Stimulated activated CD4-positive, alpha-beta T cell treated with anti-CD3 and anti-CD28 coated beads, Interleukin-15, amount 100 ng/mL, for 48 hours (primary cell): Measurements from ENCODE around the gene SLC35F6.
"Not testable (repeated sequence)": the region's sequence is repeated elsewhere in the genome, so short reads cannot be mapped to it uniquely, and the experiment has no call there.

Source experiments
- DNase-seq, 2 donors: peaks; one replicate each; pipeline ENCODE4 v3.0.0-alpha.2; 2020; ENCODE audit warnings: low read depth in 2 of 2

Gene SLC35F6

DNA sequence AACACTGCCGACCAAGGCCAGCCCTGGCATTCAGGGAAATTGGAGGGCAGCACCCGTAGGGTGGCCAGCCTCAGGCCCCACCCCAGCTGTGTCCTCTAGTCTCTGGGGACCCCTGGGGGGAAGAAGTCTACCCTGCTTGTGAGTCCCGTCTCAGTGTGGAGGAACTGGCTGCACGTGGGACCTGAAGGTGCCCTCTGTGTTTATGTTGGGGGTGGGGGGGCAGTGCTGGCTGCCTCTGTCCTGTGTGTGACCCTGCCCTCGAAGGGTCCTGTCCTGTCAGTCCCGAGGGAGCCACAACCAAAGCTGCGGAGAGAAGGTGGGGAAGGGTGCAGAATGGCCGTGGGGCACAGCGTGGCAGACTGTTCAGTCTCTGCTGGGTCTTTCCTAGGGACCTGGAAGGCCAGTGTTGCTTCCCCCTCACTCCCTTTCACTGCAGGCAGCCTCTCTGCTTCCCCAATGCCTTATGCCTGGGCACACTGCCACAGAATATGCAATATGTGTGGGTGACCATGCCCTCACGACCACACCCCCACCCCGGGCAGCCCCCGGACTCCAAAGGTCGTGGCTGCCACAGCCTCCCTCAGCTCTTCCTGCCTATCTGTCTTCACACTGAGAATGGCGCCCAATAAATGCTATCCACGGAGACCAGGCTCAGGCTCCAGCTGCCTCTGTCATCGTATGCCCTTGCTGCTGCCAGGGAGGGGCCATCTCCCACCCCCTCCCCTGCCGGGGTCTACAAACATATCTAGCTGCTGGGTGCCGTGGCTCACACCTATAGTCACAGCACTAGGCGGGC is 33.3 kb upstream of the SLC35F6 start:
- DNase-seq = no peak

DNA sequence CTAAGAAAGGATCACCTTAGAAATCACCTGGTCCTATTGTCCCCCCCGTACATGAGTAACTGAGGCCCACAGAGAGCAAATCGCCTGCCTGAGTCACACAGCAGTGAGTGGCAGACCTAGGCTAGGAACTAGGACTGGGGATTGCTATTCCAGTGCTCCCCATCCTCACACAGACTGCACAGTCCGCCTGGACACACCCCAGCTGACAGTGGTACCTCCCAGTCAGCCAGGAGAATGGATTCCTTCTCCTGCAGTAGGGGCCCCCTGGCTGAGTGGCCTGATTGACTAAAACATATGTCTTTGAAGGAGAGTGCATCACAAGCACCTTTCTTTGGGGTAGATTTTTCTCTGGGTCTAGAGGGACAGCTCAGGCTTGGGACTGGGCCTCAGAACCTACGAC is 32.4 kb upstream of the SLC35F6 start:
- no peak for DNase-seq

DNA sequence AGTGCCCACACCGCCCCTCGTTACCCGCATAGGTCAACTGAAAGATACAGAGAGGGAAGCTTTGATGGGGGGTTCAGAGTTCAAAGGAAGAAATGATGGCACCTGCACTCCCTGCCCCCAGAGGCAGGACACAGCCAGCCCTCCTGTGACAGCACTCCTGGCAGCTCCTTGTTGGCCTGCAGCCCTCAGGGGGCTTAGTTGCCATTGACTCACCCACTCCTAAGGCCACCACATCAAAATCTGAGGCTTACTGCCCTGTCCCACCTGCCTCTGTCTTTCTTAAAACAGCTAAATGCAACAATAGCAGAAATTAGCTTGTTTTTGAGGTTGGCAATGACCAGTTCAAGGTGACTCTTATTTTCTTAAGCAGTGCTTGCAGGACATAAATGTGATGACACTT is 31.6 kb upstream of the SLC35F6 start:
- no peak for DNase-seq

DNA sequence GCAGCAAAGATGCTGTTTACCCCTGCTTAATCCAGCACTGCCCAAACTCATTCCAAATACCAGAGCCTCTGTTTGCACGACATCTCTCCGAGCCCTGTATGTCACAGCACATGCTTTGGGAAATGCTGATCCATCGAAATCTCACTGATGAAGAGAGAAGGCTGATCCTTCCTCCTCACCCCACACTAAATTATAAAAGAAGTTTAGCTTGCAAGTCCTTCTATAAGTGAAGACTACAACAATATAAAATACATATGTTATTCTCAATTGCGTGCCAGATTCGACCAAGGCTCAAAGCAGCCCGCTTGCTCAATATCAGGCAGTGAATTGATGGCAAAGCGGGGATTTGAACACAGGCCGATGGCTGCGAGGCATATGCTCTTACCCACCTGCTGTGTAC is 30.7 kb upstream of the SLC35F6 start:
- DNase-seq = no peak

DNA sequence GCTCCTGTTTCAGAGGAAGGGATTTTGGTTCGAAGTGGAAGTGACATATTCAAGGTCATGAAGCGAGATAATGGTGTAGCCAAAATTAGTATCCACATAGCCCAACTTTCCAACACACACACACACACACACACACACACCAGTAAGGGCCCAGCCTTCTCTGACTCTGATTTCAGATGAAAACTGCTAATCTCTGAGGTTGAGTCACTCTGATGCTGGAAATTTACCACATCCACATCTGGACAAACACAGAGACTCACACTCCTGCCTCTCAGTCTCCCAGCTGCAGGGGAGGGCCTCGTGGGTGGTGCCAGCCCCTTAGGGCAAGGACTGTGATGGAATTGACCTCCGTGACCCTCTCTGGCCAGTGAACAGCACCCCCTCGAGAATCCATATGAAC is 29.0 kb upstream of the SLC35F6 start:
- no peak for DNase-seq

DNA sequence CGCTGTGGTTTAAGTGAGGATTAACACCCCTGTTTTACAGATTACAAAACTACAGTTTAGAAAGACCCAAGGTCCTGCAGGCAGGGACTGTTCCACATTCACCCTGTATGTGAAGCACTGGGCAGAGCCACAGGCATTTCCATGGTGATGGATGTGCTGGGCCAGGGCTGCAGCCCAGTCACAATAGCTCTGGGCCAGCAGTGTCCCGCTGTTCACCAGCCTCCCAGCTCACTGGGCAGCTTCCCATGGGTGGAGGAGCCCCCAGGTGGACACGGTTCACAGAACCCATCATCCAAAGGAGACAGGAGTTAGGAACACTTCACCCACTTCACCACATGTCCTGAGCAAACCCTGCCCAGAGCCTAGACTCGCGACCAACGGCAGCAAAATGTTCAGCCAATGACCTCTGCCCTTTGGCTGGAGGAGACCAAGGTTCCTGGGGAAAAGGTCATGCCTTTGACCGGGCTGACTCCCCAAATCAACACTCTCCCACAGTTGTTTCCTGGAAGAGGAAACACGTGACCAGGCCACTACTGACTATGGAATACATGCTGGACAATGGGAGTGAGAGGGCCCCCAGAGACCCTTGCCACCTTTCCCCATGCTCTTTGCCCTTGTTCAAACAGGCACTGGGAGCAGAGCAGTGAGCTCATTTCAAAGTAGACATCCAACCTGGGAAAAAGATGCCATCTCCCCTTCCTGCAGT is 28.0 kb upstream of the SLC35F6 start:
- DNase-seq = no peak

DNA sequence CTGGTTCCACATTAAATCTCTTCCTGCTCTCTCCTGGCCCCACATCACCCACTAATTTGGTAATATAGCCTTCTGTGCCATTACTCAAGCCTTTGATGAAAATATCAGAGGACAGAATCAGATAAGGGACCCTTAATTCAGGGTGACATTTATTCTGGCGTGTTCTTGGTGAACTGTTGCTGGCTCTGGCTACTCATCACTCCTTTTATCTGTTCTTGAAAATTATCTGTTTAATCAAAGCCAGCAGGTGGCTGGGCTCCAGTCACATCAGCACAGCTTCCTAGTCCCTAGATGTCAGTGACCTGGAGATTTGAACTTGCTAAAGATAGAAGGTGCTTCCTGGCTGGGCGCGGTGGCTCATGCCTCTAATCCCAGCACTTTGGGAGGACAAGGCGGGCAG is 26.9 kb upstream of the SLC35F6 start:
- DNase-seq = no peak

DNA sequence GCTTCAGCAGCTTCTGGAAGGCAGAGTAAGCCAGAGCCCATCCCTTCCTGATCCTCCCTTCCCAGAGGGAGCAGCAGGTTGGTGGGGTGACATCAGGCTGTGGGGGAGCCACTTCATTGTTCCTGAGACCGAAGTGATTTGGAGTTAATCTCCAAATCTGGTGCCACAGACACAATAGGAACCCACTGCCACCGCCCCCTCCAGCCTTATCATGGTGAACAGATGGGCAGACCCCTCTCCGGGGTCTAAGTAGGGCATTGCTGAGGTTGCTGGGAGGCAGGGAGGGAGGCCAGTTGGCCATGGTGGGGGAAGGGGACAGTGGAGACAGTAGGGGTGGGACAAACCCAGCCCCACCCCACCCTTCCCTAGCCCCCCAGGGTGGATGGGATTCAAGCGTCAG is 25.6 kb upstream of the SLC35F6 start:
- no peak for DNase-seq

DNA sequence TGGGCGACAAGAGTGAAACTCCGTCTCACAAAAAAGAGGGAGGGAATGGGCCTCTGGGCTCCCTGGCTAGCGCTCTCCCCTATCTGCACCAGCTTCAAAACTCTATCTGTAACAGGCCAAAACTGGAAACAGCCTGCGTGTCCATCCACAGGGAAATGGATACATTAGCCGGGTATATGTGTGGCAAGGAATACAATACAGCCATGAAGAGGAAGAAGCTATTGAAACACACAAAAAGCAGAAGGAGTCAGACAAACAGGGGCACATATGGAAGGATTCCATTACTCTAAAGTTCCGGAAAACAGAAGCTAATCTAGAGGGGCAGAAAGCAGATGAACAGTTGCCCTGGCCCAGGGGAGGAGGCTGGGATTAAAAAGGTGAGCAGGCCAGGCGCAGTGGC is 24.6 kb upstream of the SLC35F6 start:
- DNase-seq = no peak

DNA sequence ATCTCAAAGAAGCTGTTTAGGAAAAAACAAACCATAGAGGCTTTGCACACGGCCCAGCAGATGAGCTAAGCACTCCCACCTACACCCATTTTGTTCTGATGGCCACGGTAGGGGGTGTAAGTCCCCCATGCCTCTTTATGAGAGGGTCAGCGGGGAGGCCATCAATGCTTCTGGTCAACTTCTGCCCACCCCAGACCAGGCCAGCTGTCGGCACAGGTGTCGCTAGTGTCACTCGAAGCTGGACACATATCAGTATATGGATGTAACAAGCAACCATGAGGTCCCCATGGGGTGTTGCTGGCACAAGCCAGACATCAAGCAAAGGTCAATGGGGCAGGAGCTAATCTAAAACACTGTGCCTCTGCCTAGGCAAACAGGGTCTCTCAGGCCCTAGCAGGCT is 23.7 kb upstream of the SLC35F6 start:
- no peak for DNase-seq

DNA sequence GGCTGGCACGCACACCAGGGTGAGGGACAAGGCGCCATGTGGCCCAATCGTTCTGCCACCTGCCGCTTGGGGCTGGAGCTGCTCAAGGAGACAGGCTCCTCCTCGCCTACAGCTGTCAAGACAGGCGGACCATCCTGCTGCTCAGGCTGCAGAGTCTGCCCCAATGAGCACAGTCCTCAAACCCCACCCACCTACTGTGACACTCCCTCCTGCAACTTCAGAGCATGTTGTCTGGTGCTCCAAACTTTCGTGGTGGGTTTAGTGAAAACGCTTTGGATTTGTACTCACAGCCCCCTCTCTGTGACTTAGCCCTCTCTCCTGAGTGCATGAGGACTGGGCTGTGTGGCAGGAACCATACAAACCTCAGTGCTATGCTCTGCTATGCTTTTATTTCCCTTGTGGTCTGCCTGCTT is 23.2 kb upstream of the SLC35F6 start:
- DNase-seq = no peak

DNA sequence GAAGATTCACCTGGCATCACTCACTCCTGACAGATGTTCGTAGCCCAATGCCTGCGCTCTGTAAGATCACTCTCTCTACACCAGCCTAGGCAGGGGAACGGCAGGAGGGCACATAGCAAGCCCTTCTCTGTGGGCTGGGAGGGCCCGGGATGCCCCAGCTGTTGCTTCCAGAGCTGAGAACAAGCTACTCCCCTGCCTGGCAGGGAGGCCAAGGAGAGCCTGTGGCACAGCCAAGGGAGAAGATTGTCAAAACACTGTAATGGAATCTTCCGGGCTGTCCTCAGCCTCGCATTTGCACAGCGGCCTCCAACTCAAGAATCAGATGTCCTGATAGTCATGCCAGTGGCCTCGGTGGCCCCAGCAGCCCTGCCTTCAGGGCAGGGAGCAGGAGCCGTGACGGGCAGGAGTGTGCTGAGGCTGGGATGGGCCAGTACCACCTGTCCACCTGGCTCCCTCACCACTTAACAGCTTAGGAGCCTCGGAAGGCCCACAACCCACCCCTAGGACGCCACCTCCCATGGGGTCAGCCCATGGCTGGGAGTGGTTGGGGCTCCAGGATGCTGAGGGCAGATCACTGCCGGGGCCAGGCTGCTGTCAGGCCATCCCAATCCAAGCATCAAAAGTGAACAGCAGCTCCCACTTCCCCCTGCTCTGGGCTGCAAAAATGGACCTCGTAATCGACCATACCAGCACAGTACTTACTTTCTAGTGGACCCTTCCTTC is 21.9 kb upstream of the SLC35F6 start:
- DNase-seq = no peak

DNA sequence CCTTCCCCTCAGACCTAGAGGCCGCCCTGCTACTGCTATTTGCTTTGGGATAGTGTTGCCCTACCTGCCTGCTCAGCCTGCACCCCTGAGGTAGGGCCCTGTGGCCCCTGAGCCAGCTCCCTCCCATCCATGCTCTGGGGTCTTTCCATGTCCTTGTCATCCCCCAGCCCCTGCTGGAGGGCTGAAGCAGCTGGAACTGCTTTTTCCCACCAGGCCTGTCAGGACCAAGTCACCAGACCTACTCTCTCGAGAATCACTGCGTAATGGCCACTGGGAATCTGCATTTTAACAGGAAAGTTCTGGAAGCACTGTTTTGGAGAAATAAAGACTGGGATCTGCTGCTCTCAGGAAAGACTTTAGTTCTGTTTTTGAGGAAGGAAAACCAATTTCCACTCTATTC is 20.2 kb upstream of the SLC35F6 start:
- no peak for DNase-seq

DNA sequence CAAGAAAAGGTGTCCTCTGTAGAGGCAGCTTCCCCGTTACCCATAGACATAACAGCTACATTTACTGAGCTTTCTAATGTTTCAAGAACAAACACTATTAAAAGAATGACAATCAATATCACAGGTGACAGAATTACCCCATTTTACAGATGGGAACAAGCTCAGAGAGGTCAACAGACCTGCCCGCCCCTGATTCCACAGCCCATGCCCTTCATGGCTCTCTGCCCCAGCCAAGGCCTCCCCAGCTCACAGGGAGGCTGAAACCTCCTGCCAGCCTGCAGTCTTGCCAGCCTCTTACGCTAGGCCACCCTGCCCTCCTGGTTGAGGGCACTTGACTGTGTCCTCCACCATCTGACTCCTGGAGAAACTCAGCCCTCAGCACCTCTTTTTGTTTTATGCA is 19.1 kb upstream of the SLC35F6 start:
- no peak for DNase-seq

DNA sequence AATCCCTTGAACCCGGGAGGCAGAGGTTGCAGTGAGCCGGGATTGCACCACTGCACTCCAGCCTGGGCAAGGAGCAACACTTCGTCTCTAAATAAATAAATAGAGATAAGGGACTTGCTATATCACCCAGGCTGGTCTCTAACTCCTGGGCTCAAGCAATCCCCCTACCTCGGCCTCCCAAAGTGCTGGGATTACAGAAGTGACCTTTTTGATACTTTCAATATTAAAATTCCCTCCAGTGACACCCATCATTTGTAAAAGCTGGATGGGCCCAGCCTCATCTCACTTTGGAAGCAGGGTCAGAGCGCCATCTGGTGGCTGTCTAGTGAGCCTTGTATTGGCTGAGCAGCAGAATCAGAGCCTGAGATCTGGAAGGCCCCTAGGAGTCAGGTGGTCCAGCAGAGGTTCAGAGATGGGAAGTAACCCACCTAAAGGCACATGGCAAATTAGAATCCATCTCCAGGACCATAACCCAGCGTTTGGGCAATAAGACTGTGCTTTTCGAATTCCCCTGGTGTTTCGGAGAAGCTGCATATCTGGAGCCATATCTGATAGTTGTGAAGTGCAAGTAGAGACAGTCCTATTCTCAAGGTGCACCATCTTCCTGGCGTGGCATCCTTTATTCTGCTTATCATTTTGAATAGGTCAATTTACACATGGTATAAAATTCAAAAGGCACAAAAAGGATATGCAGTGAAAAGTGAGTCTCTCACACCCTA is 18.3 kb upstream of the SLC35F6 start:
- peak; percentile 65 to 75 for DNase-seq

DNA sequence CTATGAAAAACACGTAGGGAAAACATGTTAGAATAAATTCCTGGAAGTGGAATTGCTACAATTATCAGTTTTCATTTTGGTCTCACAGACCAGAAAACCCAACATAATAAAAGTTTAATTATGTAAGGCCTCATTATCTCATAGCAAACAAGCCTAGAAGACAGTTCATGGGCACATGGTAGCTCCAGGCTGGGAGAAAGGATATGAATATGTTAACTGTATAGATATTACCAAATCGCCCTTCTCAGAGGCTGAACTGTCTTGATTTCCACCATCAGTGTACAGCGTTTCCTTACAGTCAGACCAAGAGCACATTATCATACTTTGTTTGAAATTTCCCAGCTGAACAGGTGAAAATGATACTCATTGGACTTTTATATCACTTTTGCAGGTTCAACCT is 17.1 kb upstream of the SLC35F6 start:
- no peak for DNase-seq

DNA sequence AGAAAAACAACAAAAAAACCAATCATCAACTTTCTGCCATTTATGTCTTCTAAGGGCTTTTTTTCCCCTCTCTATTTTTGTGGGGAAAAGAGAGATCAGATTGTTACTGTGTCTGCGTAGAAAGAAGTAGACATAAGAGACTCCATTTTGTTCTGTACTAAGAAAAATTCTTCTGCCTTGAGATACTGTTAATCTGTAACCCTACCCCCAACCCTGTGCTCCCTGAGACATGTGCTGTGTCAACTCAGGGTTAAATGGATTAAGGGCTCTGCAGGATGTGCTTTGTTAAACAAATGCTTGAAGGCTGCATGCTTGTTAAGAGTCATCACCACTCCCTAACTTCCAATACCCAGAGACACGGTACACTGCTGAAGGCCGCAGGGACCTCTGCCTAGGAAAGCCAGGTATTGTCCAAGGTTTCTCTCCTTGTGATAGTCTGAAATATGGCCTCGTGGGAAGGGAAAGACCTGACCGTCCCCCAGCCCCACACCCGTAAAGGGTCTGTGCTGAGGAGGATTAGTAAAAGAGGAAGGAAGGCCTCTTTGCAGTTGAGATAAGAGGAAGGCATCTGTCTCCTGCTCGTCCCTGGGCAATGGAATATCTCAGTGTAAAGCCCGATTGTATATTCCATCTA is 14.2 kb upstream of the SLC35F6 start:
- not testable (repeated sequence) for DNase-seq

DNA sequence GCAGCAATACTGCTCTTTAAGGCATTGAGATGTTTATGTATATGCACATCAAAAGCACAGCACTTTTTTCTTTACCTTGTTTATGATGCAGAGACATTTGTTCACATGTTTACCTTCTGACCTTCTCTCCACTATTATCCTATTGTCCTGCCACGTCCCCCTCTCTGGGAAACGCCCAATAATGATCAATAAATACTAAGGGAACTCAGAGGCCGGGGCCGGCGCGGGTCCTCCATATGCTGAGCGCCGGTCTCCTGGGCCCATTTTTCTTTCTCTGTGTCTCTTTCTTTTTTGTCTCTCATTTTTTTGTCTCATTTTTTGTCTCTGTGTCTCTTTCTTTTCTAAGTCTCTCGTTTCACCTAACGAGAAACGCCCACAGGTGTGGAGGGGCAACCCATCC is 13.6 kb upstream of the SLC35F6 start:
- not testable (repeated sequence) for DNase-seq

DNA sequence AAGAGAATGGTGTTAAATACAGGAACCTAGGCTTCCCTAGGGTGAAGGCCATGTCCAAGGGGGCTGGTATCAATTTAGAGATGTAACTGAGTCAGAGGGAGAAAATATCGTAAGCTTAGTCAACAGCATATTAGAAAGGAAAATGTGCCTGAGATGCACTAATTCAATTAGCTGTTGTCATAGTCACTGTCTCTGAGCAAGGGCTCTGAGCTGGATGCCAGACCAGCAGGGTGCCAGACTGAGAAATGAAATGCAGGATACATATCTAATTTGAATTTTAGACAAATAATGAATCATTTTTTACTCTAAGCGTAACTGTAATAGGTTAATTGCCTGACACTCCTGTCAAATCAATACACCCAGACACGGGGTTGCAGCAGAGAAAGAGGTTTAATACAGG is 11.4 kb upstream of the SLC35F6 start:
- DNase-seq = no peak

DNA sequence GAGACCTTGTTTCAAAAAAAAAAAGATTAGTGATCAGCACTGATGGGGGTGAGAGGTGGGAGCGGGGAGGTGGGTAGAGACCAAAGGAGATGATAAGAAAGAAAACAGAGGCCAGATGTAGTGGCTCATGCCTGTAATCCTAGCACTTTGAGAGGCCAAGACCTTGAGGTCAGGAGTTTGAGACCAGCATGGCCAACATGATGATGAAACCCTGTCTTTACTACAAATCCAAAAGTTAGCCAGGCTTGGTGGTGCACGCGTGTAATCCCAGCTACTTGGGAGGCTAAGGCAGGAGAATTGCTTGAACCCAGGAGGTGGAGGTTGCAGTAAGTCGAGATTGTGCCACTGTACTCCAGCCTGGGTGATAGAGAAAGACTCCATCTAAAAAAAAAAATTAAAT is 9.5 kb upstream of the SLC35F6 start:
- no peak for DNase-seq

DNA sequence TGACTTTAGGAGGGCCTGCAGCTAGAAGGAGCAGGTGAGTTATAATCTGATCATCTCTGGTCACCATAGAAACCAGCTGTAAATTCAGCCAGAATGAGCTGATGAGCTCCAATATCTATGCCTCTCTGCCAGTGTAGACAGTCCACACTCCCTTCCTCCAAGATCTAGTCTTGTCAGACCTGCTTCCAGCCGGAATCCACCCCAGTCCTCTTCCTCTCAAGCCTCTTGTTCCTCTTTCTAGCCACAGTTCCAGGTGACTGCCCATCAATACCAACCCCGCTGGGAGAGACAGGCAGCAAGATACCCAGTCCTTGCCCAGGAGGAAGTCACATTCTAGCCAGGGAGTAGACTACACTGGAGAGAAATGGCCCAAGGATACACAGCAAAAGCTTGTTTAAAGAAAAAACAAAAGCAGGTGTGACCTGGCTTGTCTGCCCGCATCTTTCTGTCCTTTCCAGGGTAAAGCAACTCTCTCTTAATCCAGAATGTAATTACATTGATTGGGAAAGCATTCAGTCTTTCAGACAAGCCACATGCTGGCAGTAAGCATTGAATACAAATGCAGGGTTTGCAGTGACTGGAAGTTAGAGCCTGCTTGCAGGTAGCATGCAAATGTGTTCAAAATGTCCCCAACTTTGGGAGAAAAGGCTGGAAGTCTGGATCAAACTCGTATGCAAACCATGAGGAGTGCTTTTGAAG is 9.0 kb upstream of the SLC35F6 start:
- DNase-seq = no peak
